COLO668 (cell line): ENCODE measurements around the gene ASRGL1.

Experiments used
- DNase-seq: peaks from one replicate; lab custom pipeline; 2025; ENCODE audit not compliant: unreplicated experiment; lab: John Stamatoyannopoulos, UW

The ASRGL1 gene

DNA sequence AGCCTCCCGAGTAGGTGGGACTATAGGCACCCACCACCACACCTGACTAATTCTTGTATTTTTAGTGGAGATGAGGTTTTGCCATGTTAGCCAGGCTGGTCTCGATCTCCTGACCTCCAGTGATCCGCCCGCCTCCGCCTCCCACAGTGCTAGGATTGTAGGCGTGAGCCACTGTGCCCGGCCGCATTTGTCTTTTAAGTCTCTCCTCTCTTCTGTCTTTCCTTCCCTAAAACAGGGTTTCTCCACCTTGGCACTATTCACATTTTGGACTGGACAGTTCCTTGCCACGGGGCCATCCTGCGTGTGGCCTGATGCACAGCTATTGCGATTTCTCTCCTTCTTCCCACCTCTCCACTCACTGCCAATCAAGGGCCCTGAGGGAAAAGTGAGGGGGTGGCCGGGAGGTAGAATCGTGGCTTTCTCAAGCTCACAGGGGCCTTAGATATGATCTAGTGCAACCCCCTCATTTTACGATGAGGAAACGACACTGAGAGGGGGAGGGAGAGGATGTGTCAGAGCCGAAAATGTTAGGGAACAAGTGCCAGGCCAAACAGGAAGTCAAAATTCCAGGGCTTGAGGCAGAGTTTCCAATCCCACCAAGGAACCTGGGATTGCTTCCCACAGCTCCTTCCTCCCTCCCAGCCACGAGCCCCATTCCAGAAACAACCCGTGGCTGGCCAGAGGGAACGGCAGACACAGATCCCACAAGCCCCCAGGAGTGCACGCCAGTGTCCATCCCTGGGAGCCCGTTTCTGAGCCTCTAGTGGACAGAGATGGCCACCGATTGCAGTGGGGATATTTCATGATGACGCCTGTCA, 102.7 kb downstream of the ASRGL1 start:
- no peak for DNase-seq
